Hindlimb muscle (tissue), 1 donor: Measurements from ENCODE around the gene CCDC136. TPM values are rescaled to one million over a fixed set of nuclear protein-coding genes. Genes with fewer than 3 reads are reported as not detected.

Source experiments
- DNase-seq: peaks from one replicate; pipeline ENCODE4 v3.0.0-alpha.2; 2013
- polyA plus RNA-seq: library from polyadenylated mRNA; unstranded; fragments of 120-200 nt; gene quantifications from one replicate; pipeline ENCODE4 v1.2.1, GENCODE V29; 2013; ENCODE audit not compliant: insufficient read length

CCDC136 gene
- polyA plus RNA-seq, 1 donor: 19.1 TPM

DNA sequence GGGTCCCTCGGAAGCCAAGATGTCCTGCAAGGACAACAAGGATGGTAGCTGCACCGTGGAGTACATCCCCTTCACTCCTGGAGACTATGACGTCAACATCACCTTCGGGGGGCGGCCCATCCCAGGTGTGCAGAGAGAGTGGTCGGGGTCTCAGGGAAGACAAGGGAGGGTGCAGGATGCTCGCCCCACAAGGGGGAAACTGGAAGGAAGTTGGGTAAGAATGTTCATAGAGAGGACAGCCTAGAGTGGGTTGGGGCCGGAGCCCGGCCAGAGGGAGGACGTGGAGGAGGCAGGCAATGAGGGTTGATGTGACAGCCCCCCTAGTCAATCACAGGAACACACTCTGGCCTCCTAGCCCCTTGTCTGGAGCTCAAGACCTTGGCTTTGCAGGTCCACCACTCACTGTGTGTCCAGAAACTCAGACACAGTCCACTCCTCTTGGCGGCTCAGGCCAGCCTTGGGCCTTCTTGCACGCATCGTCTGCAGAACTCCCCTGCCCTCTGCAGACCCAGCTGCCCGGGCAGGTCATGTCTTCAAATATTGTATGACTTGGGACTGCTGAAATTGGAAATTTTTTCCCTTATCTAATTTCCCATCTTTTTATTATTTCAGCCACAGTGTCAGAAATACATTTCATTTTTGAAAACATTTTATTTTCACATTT is 55.1 kb downstream of the CCDC136 start:
- no peak for DNase-seq

DNA sequence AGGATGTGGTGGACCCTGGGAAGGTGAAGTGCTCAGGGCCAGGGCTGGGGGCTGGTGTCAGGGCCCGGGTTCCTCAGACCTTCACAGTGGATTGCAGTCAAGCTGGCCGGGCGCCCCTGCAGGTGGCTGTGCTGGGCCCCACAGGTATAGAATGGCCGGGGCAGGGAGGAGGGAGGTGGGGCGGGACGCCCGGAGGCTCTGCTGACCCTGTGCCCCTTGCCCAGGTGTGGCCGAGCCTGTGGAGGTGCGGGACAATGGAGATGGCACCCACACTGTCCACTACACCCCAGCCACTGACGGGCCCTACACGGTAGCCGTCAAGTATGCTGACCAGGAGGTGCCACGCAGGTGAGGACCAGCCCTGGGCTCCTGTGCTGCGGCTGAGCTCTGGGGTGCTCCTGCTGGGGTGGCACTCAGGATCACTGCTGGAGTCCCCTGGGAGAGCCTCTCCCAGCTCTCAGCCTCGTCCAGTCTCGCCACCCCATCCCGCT is 56.0 kb downstream of the CCDC136 start:
- DNase-seq: no peak

DNA sequence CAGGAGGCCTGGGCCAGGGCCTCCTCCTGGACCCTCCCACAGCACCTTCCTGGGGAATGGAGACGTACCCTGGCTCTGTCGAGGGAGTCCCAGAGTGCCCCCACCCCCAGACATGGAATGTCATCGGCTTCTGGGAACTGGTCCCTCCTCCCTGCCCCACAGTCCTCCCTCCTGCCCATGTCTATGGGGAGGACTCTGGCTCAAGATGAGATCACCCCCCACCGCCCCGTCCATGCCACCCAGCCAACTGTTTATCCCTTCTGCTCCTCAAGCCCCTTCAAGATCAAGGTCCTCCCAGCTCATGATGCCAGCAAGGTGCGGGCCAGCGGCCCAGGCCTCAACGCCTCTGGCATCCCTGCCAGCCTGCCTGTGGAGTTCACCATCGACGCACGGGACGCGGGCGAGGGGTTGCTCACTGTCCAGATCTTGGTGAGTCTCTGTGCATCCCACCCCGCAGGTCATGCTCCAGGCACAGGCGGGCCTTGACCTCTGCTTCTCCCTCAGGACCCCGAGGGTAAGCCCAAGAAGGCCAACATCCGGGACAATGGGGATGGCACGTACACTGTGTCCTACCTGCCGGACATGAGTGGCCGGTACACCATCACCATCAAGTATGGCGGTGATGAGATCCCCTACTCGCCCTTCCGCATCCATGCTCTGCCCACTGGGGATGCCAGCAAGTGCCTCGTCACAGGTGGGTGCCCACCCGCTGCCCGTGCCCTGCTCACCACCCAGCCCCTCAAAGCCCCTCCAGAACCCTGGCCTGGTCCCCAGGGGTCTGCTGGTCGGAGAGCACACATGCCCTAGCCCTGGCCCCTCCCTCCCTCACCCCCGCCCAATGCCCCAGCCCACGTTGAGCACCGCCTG is 56.8 kb downstream of the CCDC136 start:
- no peak for DNase-seq

DNA sequence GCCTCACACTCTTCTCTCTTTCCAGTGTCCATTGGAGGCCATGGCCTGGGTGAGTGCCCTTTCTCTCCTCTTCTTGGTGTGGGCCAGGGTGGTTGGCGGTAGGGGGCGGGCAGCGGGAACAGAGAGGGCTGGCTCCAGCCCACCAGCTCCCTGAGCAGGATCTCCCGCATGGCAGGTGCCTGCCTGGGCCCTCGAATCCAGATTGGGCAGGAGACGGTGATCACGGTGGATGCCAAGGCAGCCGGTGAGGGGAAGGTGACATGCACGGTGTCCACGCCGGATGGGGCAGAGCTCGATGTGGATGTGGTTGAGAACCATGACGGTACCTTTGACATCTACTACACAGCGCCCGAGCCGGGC is 57.4 kb downstream of the CCDC136 start:
- no peak for DNase-seq

DNA sequence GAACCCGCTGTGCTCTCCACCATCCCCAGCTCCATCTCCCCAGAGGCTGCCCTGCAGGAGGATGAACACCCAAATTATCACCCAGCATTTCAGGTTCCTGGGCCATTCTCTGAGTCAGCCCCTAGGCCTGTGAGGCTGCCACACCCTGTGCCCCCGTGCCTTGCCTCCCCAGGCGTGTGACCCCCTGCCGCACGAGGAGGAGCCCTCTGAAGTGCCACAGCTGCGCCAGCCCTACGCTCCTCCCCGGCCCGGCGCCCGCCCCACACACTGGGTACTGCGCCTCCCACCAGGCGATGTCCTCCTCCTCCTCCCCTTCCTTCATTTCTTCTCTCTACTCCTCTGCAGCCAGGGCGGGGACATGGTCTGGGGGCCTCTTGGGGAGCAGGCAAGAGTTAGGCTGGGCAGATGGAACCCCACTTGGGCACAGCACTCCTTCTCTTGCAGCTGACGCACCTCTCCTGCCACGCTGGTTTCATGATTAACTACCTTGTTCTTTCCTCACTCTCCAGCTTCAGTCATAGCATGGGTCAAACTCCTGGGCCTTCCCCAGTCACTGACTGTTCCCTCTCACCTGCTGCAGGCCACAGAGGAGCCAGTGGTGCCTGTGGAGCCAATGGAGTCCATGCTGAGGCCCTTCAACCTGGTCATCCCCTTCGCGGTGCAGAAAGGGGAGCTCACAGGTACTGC is 58.2 kb downstream of the CCDC136 start:
- DNase-seq: no peak

DNA sequence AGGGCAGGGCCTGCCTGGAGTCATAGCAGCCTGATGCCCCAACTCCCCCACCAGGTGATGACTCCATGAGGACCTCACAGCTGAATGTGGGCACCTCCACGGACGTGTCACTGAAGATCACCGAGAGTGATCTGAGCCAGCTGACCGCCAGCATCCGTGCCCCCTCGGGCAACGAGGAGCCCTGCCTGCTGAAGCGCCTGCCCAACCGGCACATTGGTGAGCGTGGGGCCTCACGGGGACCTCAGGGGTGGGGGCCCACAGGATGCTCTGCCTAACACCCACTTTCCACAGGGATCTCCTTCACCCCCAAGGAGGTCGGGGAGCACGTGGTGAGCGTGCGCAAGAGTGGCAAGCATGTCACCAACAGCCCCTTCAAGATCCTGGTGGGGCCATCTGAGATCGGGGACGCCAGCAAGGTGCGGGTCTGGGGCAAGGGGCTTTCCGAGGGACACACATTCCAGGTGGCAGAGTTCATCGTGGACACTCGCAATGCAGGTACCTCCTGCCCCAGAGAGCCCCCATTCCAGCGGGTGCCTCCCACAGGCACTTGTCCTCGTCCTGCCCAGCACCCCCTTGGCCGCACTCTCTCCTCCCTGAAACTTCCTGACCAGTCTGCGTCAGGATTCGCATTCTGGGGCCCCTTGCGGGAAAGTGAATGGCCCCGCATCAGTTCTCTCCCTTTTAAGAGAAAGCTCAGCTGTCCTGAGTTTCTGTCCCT is 60.9 kb downstream of the CCDC136 start:
- no peak for DNase-seq

DNA sequence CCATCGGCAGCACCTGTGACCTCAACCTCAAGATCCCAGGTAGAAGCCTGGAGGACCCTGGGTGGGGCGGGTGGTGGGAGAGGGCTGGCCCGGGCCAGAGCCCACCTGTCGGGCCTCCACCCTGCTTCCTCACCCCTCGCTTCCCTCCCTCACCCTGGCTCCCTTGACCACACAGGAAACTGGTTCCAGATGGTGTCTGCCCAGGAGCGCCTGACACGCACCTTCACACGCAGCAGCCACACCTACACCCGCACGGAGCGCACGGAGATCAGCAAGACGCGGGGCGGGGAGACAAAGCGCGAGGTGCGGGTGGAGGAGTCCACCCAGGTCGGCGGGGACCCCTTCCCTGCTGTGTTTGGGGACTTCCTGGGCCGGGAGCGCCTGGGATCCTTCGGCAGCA is 62.0 kb downstream of the CCDC136 start:
- DNase-seq: no peak

DNA sequence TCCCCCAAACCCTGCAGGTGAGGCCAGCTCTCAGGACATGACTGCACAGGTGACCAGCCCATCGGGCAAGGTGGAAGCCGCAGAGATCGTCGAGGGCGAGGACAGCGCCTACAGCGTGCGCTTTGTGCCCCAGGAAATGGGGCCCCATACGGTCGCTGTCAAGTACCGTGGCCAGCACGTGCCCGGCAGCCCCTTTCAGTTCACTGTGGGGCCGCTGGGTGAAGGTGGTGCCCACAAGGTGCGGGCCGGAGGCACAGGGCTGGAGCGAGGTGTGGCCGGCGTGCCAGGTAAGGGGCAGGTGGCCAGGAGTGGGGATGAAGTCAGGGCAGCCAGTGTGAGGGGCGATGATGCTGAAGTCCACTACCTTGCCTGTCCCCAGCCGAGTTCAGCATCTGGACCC is 62.6 kb downstream of the CCDC136 start:
- no peak for DNase-seq

DNA sequence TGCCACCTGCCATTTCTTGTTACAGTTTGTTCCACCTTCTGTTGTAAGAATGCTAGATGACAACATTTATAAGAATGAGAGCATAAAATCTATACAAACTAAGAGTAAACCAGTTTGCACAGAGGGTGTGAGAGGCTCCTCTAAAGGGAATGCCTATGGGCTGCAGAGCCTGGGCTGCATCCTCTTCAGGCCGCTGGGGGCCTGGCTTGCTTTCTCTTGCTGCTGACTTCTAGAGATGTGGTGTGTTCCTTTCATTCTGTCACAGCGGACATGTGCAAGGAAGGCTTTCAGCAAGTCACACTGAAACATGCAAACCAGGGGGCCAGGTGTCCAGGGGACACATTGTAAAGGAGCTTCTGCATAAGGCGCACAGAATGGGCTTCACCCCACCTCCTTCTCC is 63.8 kb downstream of the CCDC136 start:
- DNase-seq: no peak

DNA sequence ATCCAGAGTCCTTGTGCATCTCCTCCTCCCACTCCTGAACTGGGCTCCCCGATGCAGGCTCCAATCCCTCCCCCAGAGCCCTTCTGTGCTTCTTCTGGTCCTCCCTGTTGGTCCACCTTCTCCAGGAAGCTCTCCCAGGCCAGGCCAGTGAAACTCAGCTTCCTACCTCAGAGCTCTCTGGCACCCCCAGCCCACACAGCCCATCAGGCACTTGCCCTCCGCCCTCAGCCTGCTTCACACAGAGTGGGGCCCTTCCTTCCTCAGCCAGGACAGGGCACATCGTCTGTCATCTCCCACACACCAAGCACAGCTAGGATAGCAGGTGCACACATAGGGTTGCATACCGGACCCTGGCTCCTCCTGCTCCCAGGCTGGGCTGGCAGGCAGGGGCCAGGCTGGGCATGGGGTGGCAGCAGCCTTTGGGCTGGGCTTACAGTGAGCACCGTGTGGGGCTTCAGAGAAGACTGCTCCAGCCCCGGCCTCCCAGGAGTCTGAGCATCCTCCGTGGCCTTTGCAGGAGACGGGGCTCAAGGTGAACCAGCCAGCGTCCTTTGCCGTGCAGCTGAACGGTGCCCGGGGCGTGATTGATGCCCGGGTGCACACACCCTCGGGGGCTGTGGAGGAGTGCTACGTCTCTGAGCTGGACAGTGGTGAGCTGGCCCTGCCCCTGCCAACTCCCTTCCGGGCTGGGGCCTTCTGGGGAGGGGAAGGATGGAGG is 64.4 kb downstream of the CCDC136 start:
- no peak for DNase-seq

DNA sequence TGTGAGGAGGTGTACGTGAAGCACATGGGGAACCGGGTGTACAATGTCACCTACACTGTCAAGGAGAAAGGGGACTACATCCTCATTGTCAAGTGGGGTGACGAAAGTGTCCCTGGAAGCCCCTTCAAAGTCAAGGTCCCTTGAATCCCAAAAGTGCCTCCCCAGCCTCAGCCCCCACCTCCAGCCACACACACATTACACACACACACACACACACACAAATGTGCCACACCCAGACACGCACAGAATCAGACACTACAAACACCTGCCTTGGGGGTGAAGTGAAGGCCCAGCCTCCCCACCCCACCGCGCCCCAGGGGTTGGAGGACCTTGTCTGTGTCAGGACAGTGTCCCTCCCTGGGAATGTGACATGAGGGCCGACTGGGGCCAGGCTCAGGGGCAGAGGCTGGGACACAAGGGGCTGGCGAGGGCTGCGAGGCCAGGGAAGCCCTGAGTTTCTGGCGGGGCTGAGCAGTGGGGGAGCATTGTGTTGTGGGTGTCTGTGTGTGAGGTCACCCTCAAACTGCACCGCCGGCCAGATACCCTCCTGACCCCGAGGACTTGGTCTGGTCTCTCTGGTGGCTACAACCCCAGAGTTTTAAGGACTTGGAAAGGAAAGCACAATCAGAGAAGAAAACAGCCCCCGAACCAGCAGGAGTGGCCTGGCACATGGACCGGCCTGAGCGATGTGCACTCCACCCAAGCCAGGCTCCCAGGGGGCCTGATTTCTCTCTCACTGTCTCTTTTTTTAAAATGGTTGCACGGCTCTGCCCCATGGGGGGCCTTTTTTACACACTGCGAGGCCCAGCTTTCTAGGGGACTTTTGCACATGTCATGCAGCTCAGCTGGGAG is 66.8 kb downstream of the CCDC136 start:
- DNase-seq: no peak

DNA sequence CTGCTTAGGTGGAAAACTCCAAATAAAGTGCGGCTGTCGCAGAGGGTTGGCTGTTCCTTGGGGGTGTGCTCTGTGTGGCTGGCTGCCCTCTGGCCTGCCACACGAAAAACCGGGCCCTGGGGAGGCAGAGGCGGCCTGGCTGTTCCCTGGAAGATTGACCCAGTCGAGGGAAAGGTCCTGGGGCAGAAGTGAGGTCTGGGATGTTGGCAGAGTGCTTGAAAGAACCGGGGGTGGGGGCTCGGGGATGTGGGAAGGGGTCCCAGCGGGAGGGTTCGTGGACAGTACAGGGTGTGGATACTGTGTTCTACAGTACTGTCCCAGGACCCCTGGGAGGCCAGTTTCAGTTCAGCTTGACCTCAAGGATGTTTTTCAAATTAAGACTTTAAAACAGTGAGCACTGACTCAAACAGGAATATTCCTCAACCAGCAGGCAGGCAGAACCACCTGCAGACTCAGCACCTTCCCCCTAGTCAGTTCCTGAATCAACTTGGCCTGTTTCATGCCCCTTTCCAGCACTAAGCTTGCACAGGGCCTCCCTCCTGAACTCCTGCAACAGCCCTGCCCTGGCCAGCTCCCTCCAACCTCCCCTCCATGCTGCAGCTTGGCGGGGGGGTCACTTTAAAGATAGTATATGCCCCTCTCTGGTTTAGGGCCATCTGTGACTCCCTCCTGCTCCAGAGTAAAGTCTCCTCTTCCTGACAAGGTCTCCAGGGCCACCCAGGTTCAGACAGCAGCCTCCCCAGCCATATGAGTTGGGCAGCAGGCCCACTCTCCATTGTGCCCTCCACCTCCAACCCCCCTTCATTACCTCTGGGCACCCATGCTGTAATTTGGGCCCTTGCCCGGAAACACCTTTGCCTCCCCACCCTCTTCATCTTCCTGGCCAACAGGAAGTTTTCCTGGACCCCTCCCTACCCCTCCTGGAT is 67.7 kb downstream of the CCDC136 start:
- no peak for DNase-seq

DNA sequence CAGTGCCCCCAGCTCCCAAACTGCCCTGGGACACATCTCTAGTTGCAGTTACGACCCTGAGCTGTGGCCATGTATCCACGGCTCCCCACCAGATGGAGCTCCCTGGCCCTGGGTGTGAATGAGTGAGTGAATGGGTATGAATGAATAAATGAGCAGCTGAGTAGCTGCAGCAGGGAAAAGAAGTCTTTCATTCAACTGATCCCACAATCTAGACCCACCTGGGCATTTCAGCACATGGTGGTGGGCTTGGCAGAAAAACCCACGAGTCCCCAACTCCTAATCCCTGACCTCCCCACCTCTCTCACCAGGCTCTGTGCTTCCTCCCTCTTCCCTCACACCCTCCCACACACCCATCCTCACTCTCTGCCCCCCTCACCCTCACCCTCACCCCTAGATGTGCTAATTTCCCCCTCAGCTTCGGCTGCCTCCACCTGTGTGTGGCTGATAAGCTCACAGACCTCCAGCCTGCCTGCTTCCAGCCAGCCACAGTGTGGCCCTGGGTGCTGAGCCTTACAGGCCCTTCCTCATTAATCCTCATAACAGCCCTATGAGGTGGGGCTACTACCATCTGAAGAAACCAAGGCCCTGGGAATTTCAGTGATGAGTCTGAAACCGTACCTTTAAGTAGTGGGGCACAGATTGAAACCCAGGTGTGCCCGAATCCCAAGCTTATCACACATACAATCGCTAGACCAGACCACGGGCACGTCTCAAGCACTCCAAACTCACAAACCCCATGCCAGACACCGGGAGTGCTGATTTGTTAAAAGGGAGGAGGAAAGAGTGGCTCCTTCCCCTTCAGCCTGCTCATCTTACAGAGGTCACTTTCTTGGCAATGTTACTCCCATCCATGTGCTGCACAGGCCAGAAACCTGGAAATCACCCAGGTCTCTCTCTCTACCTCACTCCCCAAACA is 68.6 kb downstream of the CCDC136 start:
- DNase-seq: peak; percentile 54

DNA sequence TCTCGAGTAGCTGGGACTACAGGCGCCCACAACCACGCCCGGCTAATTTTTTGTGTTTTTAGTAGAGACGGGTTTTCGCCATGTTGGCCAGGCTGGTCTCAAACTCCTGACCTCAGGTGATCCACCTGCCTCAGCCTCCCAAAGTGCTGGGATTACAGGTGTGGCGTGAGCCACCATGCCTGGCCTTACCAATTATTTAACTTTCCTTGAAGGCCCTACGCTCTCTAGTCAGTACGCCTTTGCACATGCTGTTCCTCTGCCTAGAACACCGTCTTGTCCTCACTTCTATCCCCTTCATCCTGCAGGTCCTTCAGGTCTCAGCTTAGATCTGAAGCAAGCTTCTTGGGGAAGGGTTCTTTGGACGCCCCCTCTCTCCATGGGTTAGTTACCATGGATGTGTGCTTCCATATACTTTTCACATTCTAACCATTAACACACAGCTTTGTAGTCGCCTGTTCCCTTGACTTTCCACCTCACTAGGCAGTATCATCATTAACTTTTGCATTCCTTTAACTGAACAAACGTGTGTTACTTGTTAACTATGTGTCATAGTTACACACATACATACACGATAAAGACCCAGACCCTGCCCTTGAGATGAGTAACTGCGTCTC is 70.3 kb downstream of the CCDC136 start:
- DNase-seq: no peak

DNA sequence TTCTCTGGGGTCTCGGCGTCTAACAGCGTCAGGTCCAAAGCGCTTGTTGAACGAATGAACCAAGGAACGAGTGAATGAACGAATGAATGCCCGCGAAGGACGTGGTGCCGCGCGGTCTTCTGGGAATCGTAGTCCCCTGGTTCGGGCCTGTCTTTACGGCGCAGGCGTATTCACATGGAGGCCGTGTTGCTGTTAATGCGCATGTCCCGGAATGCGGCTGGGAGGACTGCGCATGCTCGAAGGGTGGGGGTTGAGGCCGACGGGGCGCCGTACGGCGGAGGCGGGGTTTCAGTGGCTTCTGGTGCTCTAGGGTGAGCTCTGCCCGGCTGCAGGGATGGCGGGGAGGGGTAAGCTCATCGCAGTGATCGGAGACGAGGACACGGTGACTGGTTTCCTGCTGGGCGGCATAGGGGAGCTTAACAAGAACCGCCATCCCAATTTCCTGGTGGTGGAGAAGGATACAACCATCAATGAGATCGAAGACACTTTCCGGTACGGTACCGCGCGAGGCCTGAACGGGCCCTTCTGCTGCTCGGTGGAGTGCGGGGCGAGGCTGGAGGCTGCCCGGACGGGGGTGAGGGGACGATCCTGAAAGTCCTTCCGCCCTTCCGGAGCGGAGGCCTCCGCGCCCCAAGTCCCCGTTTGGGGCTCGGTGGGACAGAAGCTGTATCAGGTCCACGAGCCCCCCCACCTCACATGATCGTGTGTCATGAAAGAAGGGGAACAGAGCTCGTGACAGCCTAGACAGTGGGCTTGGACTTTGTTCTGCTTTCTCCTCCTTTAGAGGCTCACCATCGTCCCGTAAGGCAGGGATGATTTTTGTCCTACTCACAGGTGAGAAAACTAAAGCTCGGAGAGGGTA is 71.0 kb downstream of the CCDC136 start, which contains the start of gene ATP6V1F:
TSS of gene ATP6V1F (plus strand) at position 286 of the 862 bp plus-strand sequence. CDS start at position 335, 49 bp downstream.
- peak; percentile 99 for DNase-seq

DNA sequence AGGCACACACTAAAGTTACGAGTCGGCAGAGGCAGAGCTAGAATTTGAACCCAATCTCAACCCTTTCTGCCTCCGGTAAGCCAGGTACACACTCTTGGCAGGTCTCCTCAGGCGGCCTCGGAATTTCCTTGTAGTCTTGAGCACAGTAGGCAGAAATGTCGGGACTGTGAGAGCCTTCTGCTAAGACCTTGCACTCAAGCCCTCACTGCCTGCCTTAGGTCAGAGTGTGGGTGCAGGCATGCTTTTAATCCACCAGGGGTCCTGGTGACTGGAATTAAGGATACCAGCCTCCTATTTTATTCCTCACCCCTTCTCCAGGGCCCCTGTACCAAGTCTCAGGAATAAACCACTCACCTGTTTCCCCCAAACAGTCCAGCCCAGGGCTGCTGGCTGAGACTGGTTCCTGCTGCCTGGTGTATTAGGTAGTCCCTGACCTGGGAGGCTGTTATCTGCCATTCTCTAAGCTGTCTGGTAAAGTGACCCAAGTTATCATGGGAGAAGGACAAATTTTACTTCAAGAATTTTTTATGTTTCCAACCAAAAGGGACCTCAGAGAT is 71.7 kb downstream of the CCDC136 start:
- no peak for DNase-seq

DNA sequence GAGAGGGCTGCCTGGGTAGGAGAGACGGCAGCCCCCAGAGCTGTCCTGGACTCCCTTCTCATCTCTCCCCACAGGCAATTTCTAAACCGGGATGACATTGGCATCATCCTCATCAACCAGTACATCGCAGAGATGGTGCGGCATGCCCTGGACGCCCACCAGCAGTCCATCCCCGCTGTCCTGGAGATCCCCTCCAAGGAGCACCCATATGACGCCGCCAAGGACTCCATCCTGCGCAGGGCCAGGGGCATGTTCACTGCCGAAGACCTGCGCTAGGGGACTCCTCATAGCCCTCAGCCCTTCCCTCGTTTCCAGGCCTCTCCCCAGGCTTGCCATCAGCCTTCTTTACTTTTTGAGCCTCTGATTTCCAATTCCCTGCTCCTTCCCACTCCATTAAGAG is 73.5 kb downstream of the CCDC136 start:
- no peak for DNase-seq
